ENCODE data around the gene WSCD1.

GRCh38 chr17:6082335-6082734, 12.2 kb downstream of the WSCD1 start:
- TF ChIP-seq, protein P1, sequence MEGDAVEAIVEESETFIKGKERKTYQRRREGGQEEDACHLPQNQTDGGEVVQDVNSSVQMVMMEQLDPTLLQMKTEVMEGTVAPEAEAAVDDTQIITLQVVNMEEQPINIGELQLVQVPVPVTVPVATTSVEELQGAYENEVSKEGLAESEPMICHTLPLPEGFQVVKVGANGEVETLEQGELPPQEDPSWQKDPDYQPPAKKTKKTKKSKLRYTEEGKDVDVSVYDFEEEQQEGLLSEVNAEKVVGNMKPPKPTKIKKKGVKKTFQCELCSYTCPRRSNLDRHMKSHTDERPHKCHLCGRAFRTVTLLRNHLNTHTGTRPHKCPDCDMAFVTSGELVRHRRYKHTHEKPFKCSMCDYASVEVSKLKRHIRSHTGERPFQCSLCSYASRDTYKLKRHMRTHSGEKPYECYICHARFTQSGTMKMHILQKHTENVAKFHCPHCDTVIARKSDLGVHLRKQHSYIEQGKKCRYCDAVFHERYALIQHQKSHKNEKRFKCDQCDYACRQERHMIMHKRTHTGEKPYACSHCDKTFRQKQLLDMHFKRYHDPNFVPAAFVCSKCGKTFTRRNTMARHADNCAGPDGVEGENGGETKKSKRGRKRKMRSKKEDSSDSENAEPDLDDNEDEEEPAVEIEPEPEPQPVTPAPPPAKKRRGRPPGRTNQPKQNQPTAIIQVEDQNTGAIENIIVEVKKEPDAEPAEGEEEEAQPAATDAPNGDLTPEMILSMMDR (IDR thresholded peaks at IDR 0.05; ENCODE audit: poor library complexity, severe bottlenecking), result no peak
- no peak for TF ChIP-seq MXI1 (conservative IDR thresholded peaks at IDR 0.05; ENCODE audit: poor library complexity, severe bottlenecking)
- no peak for TF ChIP-seq EZH2 (IDR thresholded peaks at IDR 0.05; ENCODE audit: borderline replicate concordance, insufficient read depth, low read length, poor library complexity, severe bottlenecking)
- TF ChIP-seq, protein P2, sequence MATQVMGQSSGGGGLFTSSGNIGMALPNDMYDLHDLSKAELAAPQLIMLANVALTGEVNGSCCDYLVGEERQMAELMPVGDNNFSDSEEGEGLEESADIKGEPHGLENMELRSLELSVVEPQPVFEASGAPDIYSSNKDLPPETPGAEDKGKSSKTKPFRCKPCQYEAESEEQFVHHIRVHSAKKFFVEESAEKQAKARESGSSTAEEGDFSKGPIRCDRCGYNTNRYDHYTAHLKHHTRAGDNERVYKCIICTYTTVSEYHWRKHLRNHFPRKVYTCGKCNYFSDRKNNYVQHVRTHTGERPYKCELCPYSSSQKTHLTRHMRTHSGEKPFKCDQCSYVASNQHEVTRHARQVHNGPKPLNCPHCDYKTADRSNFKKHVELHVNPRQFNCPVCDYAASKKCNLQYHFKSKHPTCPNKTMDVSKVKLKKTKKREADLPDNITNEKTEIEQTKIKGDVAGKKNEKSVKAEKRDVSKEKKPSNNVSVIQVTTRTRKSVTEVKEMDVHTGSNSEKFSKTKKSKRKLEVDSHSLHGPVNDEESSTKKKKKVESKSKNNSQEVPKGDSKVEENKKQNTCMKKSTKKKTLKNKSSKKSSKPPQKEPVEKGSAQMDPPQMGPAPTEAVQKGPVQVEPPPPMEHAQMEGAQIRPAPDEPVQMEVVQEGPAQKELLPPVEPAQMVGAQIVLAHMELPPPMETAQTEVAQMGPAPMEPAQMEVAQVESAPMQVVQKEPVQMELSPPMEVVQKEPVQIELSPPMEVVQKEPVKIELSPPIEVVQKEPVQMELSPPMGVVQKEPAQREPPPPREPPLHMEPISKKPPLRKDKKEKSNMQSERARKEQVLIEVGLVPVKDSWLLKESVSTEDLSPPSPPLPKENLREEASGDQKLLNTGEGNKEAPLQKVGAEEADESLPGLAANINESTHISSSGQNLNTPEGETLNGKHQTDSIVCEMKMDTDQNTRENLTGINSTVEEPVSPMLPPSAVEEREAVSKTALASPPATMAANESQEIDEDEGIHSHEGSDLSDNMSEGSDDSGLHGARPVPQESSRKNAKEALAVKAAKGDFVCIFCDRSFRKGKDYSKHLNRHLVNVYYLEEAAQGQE (IDR thresholded peaks at IDR 0.05; ENCODE audit: borderline replicate concordance), result no peak
- no peak for TF ChIP-seq POLR2AphosphoS5 (IDR thresholded peaks at IDR 0.05)

Measured in neural cell (in vitro differentiated cells).